HG03097 (cell line): ENCODE results near the gene NAALAD2.
"Not testable (repeated sequence)": the region's sequence is repeated elsewhere in the genome, so short reads cannot be mapped to it uniquely, and the experiment has no call there.

Experiments used
- ATAC-seq: cut with Tn5 transposase; IDR thresholded peaks from one replicate; pipeline ENCODE4 v1.9.1; 2021; ENCODE audit not compliant: unreplicated experiment, low FRiP score

Gene NAALAD2

GRCh38 chr11:90189011-90189410 lies 54.5 kb downstream of the NAALAD2 start:
- no peak for ATAC-seq

DNA sequence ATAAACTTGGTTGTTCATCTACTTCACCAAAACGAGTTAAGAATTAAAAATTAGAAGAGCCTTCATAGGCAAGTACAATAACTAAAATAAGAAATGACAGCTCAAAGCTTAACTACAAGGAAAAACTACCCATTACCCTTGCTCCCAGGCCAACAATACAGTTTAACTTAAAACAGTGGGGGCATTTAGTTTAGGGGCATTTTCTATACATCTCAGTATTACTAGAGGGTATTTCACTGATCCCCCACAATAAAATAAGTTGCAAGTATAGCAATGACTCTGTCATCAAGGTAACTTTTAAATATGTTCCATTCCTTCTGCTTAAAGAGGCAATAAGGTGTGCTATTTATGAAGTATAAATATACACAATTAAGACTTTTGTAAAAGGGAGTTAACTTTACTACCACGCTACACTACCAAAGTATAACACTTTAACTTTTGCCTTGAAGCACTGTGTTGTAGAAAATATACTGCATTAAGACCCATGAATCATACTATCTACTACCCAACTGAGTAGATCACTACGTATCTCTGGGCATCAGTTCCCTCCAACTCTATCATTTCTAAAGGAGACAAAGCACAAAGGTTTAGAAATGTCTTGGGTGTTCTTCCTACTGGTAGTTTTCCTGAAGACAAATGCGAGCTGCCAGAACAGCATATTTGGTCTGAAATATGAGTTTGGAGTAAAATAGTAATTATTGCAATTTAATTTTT lies 58.6 kb downstream of the NAALAD2 start:
- ATAC-seq: no peak

GRCh38 chr11:90197377-90197776 lies 62.9 kb downstream of the NAALAD2 start:
- ATAC-seq: no peak

DNA sequence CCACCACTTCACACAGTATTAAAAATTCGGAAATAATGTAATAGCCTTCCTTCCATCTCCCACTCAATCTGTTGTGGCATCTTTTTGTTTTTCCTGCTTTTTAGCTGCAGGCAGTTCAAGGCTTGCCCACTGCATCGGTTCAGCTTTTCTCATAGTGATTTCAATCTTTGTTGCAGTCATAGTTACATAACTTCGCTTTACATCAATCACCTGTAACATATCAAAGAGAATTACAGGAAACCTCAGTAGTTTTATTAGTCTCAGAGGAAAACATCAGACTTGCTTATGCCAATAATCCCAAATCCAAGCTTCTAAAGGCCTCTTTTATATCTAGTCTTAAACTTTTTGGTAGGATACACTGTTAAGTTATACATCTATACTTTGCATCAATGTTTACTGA lies 67.9 kb downstream of the NAALAD2 start:
- ATAC-seq: no peak

DNA sequence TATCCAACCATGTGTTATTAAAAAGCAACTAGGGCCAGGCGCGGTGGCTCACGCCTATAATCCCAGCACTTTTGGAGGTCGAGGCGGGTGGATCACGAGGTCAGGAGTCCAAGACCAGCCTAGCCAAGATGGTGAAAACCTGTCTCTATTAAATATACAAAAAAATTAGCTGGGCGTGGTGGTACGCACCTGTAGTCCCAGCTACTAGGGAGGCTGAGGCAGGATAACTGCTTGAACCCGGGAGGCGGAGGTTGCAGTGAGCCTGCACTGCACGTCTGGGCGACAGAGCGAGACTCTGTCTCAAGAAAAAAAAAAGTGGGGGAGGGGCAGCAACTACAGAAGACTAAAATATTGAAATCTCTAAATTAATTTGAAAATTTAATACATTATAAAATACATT lies 69.9 kb downstream of the NAALAD2 start:
- no peak for ATAC-seq

DNA sequence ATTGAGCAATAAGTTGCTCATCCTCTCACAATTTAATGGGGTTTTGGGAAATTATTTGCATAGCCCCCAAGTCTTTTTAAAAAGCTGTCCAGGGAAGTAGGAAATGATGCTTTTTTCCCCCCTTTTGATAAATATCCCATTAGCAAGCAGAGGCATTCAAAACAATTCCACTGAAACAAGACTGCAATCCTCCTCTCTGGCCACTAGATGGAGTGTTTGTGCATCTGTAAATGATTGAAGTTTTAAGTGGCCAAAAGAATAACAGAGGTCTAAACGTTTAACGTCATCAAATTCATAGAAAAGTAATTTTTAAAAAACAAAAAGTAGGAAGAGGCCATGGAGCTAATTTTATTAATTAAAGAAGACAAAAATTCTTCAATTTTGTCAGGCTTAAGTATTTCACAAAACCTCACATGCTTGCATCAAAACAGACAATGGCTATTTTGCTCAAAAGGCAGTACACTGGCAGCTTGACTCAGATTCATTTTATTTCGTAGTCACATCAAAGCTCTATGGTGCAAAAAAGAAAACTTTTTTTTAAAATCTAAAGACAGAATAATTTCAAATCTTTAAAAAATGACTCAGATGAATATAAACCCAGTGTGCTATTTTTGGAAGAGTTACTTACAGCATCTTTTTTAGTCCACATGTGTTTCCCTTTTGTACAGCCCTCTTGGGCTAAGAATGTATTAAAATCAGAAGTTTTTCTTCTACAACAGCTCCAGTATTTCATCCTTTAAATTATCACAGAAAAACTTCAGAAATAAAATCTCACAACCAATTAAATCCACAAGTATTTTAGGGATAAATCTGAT lies 70.6 kb downstream of the NAALAD2 start:
- ATAC-seq: peak; percentile 72

GRCh38 chr11:90207992-90208391 lies 73.5 kb downstream of the NAALAD2 start:
- not testable (repeated sequence) for ATAC-seq

DNA sequence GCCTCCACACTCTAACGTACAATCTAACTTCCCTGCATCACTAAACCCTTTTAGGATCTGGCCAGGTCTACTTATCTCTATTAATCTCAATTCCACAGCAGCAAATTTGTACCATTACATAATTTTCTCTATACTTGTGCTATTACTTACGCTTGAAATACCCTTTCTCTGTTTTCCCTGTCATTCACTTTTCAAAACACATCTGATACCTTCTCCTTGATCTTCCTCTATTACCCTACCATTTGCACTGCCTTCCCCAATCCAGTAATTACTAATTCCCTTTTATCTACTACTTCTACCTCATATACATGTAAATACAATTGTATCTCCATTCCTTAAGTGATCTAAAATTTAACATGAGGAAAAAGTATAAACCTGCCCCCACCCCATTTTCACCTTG lies 74.4 kb downstream of the NAALAD2 start:
- ATAC-seq: no peak

GRCh38 chr11:90213322-90213721 lies 78.9 kb downstream of the NAALAD2 start:
- no peak for ATAC-seq

- ATAC-seq: no peak
Measured at GRCh38 chr11:90216611-90217010, 82.1 kb downstream of the NAALAD2 start.

DNA sequence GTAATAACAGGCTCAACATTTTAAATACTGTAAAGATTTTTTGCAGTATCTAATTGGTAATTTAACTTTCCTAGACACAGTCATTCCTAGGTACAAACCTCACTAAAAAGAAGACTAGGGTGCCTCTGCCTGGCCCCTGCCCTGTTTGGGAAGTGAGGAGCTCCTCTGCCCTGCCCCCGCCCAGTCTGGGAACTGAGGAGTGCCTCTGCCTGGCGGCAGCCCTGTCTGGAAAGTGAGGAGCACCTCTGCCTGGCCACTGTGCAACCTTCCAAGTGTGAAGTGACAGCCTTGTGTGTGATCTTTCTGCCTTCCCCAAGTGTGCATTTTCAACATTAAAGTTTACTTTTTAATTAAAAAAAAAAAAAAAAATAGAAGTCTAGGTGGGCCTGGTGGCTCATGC lies 84.1 kb downstream of the NAALAD2 start:
- ATAC-seq: no peak

GRCh38 chr11:90219438-90219837 lies 85.0 kb downstream of the NAALAD2 start:
- ATAC-seq: no peak

- ATAC-seq: no peak
Measured at GRCh38 chr11:90220391-90220790, 85.9 kb downstream of the NAALAD2 start.

DNA sequence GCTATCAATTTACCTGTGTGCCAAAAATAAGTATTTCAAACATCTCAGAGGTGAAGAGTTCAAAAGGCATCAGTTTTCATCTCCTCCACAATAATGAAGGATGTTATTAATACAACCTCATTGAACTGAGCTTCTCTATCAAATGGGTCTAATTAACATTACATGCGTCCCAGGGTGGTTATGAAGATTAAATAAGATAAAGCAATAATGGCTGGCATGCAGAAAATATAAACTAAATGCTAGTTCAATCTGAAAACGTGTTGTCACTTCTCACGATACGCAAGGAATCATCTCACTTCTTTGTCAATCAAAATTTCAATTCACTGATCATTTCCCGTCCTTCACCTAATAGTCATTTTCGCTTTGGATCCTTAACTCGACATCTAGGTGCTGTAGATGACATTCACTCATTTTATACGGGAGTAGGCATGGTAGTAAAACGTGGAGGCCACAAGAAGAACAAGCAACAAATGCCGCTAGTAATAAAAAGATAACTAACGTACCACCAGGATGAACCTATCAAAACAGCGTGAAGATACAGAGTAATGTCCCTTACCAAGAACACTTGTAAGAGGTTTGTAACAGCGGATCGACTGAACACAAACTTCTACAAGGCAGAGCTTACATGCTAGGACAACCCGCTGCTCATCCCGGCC lies 87.5 kb downstream of the NAALAD2 start:
- no peak for ATAC-seq

DNA sequence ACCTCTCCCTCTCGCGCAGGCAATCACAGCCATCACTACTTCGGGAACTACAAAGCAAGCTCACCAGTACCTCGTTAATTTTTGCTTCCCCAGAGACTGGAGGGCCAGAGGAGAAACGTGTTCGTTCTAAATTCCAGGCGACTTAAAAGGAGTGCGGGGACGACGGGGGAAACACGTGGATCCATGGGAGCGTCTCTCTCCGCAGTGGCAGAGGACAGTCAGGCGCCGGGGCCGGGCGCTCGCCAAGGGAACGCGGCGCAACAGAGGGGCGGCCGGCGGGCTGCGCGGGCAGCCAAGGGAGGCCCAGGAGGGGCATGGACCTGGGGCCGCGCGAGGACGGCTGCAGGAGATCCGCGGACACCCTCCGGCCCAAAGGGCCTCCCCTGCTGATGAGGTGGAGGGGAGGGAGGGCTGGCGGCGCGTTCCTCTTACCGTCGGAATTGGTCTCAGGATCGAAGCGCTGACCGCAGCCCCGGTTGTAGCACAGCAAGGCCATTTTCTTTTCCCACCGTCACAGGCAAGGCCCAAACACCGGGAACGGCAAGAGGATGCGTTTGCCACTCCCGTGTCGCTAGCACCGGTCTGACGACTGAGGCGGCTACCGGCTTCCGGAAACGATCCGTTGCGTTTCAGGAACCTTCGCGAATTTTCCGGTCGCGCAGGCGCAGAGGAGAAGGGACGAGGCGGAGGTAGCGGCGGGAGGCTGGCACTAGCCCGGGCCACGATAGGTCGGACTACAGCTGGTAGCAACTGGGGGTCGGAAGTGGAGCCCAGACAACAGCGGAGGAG lies 88.2 kb downstream of the NAALAD2 start, which contains the start of gene CHORDC1:
Gene CHORDC1 (minus strand): TSS at position 591 of the 789 bp plus-strand sequence. CDS start 95 bp downstream, at position 496.
- ATAC-seq: peak; percentile 98

DNA sequence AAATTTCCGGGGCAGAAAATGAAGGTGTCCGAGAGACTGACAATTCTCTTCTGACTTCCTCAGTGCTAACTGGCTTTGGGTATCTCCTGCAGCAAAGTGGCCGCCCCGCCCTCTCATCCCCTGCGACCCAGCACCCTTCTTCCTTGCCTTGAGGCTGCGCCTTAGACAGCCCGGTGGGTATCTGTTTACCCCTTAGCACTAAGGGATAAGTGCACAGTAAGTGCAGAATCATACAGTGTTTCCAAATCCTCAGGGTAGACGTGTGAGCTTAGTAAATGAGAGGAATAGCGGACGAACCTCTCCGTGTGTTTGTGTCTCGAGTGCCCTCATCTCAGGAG lies 88.8 kb downstream of the NAALAD2 start:
- no peak for ATAC-seq

DNA sequence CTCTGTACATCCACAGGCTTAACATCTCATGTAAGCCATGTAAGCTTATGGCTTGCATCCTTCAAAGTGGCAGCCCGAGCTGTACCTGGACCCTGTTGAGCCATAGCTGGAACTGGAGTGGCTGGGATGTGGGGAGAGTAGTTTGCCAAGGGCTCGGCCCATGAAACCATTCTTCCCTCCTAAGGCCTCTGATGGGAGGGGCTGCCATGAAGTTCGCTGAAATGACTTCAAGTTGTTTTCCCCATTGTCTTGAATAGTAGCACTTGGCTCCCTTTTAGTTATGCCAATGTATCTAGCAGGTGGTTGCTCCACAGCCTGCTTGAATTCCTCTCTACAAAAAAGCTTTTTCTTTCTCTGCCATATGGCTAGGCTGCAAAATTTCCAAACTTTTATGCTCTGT lies 93.6 kb downstream of the NAALAD2 start:
- no peak for ATAC-seq

DNA sequence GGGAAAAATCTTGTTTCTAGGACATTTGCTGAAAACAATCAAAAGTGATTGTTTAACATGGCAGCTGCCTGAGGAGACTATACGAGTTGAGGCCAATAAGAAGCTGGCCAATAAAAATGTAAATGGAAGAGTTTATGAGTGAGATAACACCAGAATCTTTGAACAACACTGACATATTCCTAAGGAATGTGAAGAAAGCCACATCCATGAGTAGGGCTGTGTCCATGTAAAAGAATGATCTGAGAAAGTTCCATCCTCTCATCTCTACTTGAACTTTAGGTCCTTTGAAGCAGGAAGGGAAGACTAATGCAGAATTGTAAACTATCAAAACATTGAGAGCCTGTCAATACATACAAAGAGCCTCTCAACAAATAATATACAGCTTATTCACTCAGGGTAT lies 95.3 kb downstream of the NAALAD2 start:
- no peak for ATAC-seq

DNA sequence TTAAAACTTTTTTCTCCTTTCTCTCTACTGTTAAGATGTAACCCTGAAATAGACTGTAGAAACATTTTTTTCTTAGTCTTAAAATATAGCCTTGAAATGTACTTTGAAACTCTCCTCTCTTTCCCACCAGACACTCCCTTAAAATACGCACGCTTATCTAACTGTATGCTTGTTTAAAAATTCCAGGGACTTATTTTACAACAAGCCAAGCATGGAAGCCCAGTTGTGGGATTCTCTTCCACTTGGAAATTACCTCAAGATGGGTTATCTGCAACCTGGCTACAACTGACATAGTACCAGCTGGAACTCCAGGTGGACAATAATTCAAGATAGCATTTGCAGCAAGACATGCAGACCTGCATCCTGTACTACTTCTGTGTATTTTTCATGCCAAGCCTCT lies 100.5 kb downstream of the NAALAD2 start:
- no peak for ATAC-seq

- no peak for ATAC-seq
Measured at GRCh38 chr11:90235526-90235925, 101.1 kb downstream of the NAALAD2 start.

DNA sequence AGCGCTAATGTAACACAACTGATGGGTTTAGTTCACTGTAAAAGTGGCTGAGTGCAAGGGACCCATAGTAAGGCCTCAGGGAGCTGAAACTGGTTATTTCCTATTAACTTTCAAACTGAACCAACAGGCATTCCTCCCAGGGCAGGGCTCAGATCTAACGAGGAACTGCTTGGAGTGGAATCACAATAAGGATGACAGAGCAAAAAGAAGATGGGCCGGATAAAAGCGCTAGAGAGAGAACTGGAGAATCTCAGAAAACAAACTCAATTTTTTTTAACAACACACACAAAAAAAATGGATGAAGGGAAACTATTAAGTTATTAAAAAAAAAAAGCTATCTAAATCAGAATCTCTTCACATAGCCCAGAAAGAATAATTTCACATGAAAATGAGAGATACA lies 102.5 kb downstream of the NAALAD2 start:
- ATAC-seq: no peak
